HG03135 (cell line): ENCODE data around the gene ITGB2.
"Not testable (repeated sequence)": the region's sequence is repeated elsewhere in the genome, so short reads cannot be mapped to it uniquely, and the experiment has no call there.

Experiments used
- ATAC-seq: cut with Tn5 transposase; IDR thresholded peaks from one replicate; pipeline ENCODE4 v1.9.1; 2021; ENCODE audit warnings: mild to moderate bottlenecking, moderate library complexity; ENCODE audit not compliant: unreplicated experiment

Gene ITGB2

DNA sequence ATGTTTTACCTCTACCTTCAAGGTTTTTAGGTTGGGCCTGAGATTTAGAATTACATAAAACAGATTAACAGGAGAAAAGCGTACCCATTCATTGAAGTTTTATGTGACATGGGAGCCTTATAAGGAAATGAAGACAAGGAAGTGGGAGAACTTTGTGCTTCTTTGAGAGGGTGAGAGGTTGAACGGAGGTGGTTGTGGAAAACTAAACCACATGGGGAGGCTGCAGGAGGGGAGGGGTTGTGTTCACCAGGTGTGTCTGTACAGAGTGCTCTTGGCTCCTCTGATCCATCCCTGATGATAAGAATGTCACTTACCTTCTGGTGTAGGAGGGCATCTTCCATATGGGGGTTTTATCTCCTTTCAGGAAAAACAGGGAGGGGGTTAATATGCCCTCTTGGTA lies 21.9 kb upstream of the ITGB2 start:
- no peak for ATAC-seq

- ATAC-seq, result no peak
Observed at GRCh38 chr21:44941567-44941966, 20.9 kb upstream of the ITGB2 start.

GRCh38 chr21:44940116-44940631 lies 19.5 kb upstream of the ITGB2 start:
- peak; percentile 43 for ATAC-seq

GRCh38 chr21:44939532-44940115 lies 18.9 kb upstream of the ITGB2 start, which contains the start of gene SLX9:
SLX9 (plus strand) TSS chr21:44940029; CDS start chr21:44940058, 29 bp downstream.
- peak; percentile 71 for ATAC-seq

- ATAC-seq, result no peak
Observed at GRCh38 chr21:44938772-44939531, 18.3 kb upstream of the ITGB2 start.

DNA sequence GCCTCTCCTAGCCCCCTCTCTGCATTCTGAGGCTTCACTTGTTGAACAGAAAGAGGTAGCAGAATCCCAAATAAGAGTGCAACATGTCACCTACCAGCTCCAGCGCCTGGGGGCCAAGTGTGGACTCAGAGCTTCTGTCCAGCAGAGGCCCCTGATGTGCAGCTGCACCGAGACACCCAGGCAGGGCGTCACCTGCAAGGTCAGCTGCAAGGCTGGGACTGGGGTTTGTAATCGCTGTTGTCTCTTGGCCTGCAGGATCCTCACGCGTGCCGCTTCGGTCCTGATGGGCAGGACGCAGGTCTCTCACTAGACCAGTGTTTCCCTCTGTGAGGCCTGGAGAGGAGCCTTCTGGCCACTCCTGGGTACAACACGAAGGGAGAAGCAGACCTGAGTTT lies 14.8 kb upstream of the ITGB2 start:
- ATAC-seq, result no peak

DNA sequence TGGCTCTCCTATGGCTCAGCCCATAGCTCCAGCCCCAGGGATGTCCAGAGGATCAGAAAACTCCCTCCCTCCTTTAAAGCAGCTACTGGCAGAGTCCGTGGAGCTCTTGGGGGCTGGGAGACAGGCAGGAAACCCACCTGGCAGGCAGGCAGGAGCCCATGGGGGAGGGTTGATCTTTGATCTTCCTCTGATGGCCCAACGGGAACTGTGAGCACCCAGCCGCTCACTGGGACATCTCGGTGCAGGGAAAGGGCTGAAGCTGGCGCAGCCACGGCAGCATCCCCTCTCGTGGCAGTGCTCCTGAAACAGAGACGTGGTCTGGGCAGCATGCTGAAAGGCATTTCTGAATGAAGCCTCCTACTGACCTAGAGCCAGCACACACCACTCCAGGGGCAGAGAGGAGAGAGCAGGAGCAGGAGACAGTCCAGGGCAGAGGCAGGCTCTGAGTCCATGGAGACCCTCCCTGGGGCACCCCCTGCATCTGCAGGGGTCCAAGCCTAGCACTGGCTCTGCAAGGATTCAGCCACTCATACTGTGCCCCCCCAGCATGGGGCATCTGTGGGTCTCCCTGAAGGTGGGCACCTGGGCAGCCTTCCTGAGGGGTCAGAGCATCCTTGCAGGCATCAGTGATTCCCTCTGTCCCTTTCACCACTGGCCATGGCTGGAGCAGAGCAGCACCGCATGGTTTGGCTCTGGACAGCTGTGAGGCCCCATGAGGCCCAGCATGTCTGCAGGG lies 14.3 kb upstream of the ITGB2 start:
- ATAC-seq, result no peak

DNA sequence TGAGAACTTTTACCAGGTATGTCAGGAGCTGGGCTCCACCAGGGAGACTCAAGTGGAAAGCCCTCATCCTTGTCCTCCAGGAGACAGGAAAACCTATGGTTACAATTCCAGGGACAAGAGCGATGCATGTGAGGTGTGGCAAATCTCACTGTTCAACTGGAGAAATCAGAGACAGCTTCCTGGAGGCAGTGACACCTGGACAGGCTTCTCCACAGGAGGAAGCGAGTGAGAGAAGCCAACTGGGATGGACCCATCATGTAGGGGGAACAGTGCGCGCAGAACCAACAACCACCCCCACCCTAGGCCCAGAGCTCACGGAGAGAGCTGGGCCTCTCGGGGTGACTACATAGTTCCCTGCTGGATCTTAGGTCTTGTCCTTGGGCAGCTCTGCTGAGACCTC lies 13.6 kb upstream of the ITGB2 start:
- no peak for ATAC-seq

DNA sequence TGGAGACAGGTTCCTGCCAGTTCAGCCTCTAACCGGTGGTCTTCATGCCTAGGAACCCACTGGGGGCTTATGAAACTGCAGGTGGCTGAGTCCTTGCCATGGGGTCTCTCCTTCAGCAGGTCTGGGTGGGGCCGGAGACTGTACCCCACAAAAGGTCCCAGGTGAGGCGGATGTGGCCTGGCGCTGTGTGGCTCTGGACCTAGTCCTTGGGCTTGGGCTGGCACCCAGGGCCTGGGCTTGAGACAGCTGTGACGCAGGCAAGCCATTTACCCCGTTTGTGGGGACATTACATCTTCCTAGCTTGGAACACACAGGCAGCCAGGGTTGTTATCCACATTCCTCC lies 13.2 kb upstream of the ITGB2 start:
- no peak for ATAC-seq

DNA sequence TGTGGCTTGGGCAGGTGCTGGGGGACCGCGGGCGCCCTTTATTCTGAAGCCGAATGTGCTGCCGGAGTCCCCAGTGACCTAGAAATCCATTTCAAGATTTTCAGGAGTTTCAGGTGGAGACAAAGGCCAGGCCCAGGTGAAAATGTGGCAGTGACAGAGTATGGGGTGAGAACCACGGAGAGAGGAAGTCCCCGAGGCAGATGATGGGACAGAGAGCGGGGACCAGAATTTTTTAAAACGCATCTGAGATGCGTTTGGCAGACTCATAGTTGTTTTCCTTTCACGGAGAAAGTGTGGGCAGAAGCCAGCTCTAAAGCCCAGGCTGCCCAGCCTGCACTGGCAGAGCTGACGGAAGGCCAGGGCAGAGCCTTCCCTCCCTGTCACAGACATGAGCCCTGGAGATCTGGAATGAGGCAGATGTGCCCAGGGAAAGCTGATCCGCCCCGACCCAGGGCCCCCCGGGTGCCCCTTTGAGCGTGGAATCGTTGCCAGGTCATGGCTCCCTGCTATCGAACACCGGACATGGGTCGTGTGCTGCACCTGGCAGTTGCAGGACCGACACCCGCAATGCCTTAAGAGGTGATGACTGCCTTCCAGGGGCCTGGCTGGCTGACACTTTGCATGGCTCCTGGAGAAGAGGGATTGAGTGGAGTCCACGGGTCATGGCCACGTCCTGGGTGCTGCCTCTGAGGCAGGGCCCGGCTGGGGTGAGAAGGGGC lies 12.7 kb upstream of the ITGB2 start:
- no peak for ATAC-seq

DNA sequence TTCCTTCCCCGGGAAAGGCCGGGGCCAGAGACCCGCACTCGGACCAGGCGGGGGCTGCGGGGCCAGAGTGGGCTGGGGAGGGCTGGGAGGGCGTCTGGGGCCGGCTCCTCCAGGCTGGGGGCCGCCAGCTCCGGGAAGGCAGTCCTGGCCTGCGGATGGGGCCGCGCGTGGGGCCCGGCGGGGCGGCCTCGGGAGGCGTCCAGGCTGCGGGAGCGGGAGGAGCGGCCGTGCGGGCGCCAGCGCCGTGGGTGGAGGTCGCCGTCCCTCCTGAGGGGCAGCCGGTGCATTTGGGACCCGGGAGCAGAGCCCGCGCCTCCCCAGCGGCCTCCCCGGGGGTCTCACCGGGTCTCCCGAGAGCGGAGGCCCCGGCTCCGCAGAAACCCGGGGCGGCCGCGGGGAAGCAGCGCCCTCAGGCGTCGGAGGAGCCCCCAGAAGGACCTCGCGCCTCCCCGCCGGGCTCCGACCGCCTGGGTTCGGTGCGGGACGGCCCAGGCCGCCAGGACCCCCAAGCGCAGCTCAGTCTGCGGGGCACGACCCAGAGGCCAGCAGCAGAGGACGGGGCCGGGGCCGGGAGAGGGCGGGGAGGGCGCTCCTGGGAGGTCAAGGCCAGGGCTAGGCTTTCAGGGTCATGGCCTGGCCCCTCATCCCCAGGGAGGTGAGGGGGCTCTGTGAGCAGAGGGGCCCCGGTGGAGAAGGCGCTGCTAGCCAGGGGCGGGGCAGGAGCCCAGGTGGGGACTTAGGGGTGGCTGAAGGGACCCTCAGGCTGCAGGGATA lies 11.9 kb upstream of the ITGB2 start:
- ATAC-seq, result no peak

DNA sequence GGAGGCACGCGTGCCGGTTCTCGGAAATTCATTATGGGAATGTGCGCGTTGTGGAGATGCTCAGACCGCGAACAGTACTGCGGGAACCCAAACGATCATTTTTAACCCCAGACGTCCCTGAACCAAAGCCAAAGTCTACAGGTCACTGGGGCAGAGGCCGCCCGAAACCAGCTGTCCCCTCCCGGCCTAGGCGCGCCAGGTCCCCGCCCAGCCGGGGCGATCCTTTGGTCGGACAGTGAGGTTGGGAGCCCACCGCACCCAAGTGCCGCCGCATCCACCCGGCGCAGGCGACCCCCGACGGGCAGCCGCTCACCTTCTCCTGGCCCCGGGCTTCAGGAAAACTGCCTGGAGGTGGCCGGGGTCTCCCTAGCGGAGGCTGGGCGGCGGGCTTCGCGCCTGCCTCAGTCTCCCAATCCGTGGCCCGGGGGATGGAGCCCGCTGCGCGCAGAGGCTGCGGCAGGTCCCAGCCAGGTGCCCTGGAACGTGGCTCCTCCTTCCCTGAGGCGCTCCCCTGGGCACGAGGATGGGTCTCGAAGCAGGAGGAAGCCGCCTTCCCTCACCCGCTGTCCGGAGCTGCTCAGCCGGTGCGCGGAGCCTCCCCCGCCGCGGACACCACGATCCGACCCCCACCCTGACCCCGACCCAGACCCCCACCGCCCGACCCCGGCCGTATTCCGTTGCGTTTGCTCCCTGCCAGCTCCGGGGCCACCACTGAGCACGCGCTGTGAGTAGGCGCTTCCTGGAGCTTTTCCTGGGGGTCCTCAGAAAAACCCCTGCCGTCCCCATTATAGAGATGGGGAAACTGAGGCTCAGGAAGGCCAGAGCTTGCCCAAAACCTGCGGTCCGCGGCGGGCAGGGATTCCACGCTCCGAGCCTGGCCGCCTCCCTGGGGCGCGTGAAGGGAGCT lies 11.1 kb upstream of the ITGB2 start:
- ATAC-seq, result no peak

DNA sequence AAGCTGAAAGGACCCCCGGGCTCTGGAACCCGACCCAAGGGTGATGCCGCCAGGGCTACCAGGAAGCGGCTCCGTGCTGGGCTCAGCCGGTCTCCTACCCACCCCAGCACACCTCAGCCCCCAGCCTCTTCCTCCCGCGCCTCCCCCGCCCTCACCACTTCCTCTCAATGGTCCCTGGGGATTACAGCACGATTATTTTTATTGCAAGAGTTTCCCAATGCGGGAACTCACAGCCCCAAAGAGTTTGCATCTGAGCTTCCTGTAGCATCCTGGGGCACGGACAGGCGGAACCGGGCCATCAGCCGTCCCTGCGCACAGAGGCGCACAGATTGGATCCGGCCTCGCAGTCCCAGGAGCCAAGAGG lies 10.4 kb upstream of the ITGB2 start:
- ATAC-seq, result no peak

GRCh38 chr21:44930543-44930981 lies 9.9 kb upstream of the ITGB2 start:
- no peak for ATAC-seq

DNA sequence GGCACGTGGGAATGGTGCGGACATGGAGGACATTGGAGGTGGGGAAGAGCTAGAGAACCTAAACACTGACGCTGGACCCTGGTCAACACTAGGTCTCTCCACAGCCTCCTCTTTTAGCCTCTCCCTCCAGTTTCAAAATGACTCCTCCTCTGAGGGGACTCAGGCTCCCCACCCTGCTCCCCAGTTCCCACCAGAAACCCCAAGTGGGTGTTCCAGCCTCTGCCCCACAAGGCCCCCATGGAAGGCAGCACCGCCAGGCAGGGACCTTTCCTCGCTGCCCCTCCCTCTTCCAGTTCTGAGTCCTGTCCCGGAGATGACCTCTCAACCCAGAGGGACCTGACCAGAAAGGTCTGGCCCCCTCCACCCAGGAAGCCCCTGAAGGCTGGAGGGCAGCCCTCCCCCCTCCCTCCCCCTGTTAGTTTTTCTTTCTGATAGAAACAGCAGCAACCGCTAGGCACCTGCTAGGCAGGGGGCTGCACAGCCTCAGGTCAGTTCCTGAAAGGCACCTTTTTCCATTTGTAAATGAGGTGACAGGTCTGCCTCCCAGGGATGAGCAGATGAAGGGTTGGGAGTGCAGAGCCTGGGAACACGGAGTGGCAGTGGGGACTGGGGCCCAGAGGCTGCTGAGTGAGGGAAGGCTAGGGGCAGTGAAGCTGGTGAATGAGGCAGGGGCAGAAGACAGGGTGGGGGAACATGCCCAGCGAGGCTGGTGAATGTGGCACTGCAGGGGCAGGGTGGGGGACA lies 9.3 kb upstream of the ITGB2 start:
- no peak for ATAC-seq

DNA sequence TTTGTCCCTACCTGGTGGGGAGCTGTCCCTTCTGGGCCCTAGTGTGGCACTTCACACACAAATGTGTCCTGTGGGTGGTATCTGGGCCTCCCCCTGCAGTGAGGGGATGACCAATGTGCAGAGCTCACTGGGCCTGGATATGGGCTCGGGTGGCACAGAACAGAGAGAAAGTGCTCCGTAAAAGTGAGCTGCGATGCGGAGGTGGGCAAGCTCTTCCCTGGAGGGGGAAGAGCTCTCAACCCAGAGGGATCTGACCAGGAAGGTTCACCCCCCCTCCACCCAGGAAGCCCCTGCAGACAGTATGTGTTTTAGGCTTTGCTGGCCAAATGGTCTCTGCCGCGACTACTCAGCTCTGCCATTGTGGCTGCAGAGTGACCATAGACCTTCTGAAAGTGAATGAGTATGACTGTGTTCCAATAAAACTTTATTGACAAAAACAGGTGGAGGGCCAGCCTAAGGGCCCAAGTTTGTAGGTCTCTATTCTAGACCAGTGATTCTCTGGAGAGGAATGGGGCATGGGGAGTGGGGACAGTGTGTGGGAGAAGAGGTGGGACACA lies 8.6 kb upstream of the ITGB2 start:
- no peak for ATAC-seq

GRCh38 chr21:44928500-44929241 lies 8.0 kb upstream of the ITGB2 start:
- ATAC-seq, result not testable (repeated sequence)
